ENCODE data around the gene IGFBP3.

GRCh38 chr7:45898222-45898621 is 22.9 kb downstream of the IGFBP3 start:
- TF ChIP-seq, protein P1, sequence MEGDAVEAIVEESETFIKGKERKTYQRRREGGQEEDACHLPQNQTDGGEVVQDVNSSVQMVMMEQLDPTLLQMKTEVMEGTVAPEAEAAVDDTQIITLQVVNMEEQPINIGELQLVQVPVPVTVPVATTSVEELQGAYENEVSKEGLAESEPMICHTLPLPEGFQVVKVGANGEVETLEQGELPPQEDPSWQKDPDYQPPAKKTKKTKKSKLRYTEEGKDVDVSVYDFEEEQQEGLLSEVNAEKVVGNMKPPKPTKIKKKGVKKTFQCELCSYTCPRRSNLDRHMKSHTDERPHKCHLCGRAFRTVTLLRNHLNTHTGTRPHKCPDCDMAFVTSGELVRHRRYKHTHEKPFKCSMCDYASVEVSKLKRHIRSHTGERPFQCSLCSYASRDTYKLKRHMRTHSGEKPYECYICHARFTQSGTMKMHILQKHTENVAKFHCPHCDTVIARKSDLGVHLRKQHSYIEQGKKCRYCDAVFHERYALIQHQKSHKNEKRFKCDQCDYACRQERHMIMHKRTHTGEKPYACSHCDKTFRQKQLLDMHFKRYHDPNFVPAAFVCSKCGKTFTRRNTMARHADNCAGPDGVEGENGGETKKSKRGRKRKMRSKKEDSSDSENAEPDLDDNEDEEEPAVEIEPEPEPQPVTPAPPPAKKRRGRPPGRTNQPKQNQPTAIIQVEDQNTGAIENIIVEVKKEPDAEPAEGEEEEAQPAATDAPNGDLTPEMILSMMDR (IDR thresholded peaks at IDR 0.05; ENCODE audit: borderline replicate concordance, extremely low read depth, low read length, poor library complexity, severe bottlenecking): no peak
- no peak for TF ChIP-seq EZH2 (IDR thresholded peaks at IDR 0.05; ENCODE audit: borderline replicate concordance, low read depth, low read length, severe bottlenecking)
